HG03457 (cell line): ENCODE data around the gene GRID1.

Source experiments
- ATAC-seq: cut with Tn5 transposase; IDR thresholded peaks from one replicate; pipeline ENCODE4 v1.9.1; 2021; ENCODE audit warnings: moderate number of reproducible peaks; ENCODE audit not compliant: unreplicated experiment

The GRID1 gene

DNA sequence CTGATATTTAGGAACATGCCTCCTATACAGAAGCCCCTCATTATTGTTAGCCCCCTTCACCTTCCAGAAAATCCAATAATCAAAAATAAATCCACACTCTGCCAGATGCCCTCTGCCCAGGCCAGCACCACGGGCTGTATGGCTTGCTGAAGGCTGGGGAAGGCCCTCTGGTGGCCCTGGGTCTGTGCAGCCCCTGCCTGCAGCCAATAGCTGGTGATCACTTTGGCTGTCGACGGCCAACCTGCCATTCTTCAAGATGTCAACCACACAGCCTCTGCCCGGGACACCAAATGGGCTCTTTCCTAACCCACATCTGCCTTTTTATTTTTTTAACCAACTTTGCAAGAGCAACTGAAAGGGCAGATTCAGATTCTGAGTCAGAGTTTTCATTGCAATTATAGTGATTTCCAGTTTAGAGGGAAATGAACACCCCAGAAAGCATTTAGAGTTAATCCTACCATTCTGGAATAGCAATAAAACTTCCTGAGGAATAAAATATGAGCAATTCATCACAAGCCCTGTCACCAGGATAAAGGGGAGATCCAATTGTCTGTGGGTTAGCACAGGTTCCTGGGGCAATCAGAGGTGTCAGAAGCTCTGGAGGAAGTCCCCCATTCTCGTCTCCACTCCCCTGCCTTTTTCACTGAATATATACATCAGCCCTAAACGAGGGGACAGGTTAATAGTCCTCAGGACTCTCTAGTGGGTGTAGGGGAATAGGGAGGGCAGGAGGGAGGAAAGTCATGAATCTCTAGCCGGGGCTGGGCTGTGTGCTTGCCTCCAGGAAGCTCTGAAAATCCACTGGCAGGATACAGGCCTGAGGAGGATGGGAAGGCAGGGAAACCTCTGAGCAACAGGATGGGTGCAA lies 211.3 kb downstream of the GRID1 start:
- ATAC-seq, result no peak

DNA sequence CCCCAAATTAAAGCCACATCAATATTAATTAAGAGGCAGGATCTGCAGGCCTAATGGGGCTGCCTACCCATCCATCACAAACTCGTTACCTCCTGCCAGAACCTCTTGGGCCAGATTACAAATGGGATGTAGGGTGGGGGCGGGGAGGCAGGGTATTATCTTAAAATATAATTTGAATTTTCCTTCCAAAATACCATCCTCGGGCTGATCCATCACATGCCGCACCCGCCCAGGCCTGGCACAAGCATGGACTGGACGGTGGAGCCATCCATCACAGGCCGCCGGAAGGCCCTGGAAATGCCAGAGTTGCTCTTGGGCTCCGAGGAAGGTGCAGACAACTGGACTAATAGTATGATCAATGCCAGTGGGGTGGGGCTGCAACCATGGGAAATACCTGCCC lies 212.8 kb downstream of the GRID1 start:
- no peak for ATAC-seq

DNA sequence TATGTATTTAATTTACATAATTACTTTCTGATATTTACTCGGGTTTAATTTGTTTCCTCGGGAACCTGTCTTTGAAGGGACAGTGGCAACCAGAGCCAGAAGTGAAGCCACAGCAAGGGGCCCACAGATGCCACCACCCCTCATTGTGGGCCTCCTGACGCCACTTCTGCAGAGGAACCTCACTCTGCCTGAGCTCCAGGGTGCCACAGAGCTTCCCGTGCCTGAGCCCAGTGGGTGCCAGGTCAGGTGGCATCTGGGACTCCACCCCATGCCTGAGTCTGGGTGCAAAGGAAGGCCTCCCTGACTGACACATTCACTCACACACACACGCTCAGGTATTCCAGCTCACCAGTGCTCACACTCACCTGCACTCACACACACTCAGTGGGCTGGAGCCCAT lies 213.7 kb downstream of the GRID1 start:
- no peak for ATAC-seq

DNA sequence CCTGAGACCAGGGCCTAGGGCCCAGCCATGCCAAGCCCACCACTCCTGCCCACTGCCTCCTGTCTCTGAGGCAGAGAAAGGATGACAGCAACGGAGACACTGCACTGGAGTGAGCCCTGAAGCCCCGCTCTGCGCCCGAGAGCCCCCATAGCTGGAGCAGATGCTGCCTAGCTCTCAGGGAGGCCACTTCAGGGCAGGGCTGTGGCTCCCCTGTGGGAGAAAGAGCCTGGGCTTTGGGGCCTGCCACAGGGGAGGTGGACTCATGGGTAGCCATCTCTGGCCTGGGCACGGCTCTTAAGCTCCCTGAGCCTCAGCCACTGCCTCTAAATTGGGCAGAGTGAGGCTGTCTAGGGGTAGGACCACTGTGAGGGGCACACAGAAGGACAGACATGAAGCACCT lies 214.2 kb downstream of the GRID1 start:
- ATAC-seq, result no peak

DNA sequence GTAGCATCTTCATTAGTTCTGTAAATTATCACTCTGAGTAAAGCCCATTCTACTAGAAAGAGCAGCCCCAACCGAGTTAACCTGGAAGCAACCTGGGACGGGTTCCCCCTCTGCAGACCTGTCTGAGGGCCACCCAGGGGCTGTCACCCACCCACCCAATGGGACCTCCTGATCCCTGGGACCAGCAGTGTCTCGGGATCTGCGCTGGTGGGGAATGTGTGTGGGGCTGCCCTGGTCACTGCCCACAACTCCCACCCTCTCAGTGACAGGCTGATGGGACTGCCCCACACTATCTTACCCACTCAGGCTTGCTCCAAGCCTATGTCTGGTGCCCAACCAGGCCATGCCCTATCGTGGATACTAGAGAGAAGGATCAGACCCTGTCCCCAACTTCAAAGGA lies 215.0 kb downstream of the GRID1 start:
- no peak for ATAC-seq

DNA sequence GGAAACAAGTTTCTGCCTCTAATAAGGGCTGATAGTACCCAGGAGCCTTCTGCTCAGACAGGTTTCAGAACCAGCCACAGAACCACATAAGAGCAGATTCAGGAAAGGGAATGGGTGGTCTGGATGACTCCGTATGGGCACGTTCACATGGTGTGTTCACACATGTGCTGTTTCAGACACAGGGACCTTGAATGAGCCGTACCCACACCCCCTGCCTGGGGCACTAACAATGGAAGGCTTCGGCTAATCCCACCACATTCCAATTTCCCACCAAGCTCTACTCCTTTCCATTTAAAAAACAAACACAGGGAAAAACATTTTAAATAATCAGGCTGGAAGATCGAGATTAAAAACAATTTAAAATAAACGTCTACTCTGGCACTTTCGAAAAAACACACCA lies 217.3 kb downstream of the GRID1 start:
- no peak for ATAC-seq

DNA sequence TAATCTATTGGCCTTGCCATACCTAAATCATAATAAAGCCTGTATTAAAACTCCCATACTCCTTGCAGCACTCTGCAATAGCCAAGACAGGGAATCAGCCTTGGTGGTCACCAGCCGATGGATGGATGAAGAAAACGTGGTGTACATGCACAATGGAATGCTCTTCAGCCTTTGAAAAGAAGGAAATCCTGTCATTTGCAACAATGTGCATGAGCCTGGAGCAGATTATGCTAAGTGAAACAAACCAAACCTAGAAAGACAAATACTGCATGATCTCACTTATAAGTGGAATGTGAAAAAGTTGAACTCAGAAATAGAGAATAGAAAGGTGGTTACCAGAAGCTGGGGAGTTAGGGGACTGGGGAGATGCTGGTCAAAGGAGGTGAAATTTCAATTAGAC lies 218.5 kb downstream of the GRID1 start:
- ATAC-seq, result no peak

DNA sequence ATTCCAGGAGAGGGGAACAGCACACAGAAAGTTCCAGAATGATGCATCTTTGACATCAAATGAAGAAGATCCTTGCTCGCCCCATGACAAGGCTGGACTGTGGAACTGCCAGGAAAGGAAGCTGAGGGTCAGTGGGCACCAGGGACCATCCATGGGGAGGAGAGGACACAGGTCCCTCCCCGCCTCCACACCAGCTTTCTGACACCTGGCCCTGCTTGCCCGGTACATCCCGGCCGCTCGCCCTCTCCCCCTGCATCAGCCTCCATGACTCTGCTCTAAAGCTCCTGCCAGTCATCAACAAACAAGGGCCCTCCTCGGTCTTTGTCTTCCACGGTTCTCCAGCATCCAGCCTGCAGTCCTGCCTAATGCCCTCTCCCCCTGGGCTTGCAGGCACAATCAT lies 222.3 kb downstream of the GRID1 start:
- no peak for ATAC-seq

DNA sequence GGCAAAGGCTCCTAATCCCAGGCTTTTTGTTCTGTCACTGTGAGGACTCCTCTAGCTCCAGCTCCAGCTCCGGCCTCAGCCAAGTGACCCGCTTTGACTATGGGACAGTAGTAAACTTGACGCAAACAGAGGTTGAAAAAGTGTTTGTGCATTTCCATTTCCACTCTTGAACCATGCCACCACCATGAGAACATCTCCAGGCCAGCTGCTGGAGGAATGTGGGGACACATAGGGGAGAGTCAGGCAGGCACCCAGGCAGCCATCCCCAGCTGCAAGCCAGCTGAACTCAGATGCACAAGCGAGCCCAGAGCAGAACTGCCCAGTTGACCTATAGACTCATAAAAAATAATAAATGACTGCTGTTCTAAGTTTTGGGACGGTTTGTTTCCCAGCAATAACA lies 224.7 kb downstream of the GRID1 start:
- no peak for ATAC-seq

DNA sequence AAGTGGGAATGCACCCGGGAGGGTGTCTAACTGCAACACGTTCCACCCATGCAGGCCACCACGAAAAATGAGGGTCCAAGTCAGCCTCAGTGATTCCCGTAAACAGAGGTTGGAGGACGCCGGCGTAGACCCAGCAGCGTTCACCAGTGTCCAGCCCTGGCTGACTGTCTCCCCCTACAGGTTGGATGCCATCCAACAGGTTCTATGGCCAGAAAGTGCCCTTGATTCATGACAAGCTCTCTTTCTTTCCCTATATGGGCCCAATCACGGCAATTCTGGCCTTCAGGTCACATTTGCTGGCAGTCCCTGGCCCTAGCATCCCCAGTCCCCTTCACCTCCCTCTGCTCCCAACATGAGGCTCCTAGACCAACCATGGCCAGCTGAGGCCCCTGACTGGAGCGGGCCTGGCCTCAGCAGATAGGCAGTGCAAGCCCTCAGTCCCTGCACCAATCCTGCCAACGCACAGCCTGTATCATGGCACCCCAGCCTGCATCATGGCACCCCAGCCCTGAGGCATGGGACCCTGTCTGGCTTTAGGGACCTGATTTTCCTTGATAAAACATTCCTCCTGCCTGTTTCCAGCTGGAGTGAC lies 227.4 kb downstream of the GRID1 start:
- ATAC-seq, result no peak

DNA sequence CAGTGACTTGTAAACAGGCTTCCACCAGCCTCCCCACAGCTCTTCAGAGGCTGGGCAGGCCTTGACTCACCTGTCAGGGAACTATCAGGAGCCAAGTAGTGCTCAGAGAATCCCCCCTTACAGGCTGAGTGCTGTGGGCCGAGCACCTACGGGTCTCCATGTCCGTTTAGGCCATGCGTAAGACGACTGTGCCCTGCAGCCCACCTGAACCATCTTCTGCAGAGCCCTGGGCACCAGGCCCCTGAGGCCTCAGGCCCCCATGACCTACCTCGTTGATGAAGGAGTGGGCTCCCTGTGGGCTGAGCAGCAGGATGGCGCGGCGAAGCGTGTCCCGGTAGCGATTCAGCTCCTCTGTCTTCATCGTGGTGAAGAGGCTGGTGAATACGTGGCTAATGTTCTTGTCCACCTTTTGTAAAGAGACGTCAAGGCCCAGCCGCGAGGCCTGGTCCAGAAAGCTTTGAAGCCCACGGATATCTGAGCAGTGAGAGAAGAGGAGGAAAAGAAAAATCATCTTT lies 228.0 kb downstream of the GRID1 start:
- no peak for ATAC-seq

DNA sequence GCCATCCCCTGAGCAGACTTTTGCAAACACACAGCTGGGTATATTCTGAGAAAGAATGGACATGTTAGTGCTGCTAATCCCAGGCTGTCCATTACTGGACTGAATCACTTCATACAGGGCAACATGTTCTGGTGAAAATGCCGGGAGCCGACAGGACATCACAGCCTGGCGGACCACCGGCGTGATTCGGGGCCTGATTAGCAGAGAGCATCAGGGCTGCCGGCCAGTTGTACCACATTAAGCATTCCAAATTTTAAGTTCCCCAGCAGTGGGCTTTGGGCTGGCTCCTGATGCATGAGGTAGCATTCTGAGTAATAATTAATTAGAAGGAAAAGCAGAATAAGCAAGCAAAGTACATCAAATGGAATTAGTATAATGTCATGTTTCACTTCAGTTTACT lies 229.0 kb downstream of the GRID1 start:
- no peak for ATAC-seq

DNA sequence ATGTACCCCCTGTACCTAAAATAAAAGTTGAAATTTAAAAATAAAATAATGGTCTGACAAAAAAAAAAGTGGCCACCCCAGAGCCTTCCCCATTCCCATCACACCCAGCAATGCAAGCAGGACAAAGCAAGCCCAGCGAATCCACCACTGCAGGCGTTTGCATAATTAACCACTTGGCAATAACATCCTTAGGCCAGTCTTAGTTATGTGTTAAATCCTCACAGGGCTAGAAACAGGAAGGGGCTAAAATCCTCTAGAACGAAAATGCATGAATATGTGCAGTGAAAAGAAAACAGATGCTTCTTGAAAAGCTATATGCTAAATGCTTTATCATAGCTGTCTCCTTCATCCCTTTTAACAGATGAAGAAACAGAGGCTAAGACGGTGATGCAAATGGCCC lies 229.7 kb downstream of the GRID1 start:
- ATAC-seq, result no peak

DNA sequence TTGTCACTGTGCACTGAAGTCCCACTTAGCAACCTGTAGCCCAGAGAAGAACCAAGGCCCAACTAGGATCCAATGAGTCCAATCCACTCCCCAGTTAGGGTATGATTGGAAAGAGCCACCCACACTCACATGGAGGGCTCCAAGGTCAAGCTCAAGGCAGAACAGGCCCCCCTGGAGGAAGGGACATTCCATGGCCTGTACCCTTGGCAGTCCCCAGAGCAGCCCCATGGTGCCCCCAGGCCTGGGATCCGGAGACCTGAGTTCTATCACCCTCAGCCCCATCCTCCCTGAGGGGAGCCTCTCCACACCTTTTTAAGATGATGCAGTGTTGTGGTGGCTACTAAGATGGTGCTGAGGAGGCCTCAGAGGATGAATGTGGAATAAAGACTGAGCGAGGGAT lies 231.4 kb downstream of the GRID1 start:
- no peak for ATAC-seq

DNA sequence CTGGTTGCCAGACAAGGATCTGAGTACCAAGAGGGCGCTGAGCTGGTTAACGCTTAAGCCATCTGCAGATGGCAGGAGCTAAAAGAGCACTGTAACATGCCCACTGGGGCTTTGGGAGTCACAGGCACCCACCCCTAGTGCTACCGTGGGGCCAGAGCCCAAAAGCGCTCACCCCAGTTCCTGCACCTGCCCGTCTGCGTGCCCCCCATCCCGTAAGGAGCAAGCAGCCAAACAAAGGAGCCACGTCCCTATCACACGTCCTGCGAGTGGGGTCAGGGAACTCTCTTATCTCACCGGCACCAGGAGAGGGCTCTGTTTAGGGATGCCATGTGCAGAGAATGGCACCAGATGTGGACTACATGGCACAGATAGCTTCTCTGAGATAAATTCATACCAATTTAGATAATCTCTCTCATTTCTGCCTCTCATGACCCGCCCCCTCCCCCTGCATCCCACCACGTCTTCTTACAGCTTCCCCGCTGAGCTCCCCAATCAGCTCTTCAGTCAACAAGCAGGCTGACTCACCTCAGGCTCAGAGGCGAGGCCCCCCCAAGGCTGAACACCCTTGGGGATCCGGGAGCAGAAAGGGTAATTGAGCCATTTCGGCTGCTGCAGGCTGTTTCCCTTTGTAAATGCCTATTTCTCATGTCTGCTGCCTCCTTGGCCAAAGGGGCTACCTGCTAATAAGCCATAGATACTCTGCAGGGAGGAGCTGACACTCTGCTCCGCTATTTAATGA lies 235.7 kb downstream of the GRID1 start:
- no peak for ATAC-seq

DNA sequence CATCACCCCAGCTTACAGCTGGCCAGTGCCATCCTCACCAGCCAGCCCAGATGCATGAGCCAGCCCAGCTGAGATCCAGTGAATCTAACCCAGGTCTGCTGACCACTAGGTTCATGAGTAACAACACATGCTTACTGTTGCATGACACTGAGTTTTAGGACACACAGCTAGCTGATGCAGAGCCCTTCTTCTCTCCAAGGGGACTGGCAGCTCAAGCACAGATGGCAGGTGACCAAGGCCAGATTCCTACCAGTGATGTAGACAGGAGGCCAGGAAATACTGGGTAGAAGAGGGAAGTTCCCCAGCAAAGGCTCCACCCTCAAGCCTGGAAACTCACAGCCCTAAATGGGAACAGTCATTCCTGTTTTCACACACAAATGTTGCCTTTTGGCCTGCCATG lies 236.6 kb downstream of the GRID1 start:
- no peak for ATAC-seq

DNA sequence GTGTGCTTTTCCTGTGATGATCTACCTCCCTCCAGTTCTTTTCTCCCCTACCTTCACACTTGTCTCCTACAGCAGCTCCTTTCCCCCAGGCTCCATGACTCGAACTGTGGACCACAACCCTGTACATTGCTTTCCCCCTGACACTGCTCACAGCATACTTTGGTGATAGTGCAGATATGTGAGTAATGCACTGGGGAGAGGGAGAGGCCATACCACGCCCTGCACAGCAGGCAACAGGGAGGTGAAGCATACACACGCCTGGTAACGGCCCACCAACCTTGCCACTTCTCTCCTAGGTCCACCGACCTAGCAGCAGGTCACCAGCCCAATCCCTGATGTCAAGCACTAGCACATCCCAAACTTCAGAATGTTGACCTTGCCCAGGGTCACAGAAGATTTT lies 238.2 kb downstream of the GRID1 start:
- no peak for ATAC-seq

DNA sequence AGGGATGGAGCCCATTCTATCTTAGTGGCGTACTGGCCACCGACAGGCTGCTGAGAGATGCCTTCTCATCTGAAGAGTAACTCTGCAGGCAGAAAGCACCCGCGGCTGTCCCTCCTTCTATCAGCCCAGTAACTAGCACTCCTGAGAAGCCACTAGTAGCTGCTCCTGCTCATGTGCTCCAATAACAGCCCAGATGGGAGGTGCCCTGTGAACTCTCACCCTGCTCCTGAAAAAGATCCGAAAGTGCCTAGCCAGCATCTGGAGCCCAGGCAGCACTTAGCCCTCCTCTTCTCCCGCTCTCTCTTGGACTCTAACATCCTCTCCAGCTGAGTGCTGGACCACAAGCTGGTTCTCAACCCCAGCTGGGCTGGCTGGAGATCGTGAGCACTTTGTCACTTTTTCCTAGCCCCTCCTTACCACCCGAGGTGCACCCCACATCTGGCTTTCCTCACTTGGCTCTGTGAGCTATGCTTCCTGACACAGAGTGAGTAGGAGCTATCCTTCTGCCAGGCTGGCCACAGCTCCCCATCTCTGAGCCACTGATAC lies 239.2 kb downstream of the GRID1 start:
- no peak for ATAC-seq

DNA sequence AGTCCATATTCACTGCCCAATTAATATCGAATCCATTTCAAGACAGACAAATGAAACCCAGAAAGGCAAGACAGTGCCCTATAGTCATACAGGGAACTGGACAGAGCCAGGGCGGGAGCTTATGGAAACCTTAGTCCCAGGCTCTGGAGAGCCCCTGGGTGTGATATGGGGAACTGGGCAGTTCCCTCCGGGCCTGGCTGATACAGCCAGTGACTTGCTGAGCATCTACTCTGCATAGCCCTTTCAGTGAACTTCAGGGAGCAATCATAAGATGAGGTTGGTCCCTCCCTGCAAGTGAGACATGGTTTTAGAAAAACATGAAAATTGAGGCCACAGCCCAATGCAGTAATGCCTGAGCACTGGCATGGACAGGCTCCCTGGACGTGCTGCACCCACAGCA lies 241.9 kb downstream of the GRID1 start:
- ATAC-seq, result no peak

DNA sequence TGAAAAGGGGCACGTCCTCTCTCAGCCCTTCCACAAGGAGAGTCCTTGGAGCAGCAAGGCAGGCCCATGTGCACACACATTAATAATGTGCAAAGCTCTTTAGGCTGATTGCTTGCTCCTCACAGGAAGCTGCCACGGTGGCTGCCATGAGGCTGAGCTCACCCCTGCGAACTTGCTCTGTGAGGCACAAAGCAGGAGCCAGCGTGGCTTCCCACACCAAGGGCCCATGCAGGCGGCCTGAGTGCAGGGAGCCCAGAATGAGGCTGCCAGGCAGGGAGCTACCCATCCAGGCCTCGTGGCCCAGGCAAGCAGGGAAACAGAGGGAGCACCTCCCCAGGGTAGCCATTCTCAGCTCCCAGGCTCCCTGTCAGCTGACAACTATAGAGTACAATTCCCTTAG lies 242.9 kb downstream of the GRID1 start:
- ATAC-seq, result no peak

DNA sequence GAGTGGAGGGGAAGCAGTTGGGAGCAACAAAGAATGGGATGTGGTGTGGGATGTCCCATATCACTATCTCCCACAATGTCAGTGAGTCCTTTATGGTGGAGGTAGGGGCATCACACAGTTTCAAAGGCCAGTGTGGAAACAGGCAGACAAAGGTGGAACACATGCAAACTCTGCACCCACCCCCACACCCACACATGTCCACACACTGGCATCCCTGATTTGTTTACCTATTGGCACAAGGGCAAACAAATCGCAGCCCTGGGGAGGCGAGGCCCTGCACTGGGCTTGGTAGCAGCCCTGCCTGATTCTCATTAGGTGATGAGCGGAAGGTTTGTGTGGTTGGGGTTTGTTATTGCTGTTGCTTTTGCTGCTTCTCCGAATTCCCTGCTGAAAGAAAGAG lies 243.3 kb downstream of the GRID1 start:
- no peak for ATAC-seq

DNA sequence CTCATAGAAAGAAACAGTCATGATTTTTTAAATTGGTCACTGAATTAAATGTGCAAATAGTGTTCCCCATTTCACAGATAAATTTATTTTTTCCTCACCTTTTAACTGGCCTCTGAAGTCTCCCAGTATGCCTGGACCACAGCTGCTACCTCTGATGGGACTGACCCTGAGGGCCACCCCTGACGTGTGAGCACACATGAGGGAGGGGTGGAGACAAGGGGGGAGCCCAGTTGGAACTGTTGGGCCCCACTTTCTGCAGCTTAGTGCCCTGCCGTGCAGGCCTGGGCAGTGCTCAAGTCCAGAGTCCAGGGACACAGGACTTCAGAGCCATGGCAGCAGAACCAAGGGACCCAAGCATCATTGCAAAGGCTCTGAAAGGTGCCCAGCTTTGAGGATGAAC lies 243.9 kb downstream of the GRID1 start:
- no peak for ATAC-seq
